ENCODE measurements around the gene JCAD. TPM values are rescaled to one million over a fixed set of nuclear protein-coding genes. Genes with fewer than 3 reads are reported as not detected.
"Not testable (repeated sequence)": the region's sequence is repeated elsewhere in the genome, so short reads cannot be mapped to it uniquely, and the experiment has no call there.

Gene JCAD
- total RNA-seq, 1 donor from 2014 or later, result 31.7 TPM

GRCh38 chr10:30026578-30026977 is 32.8 kb downstream of the JCAD start:
- no peak for DNase-seq (ENCODE audit: low spot score)

GRCh38 chr10:30026080-30026479 is 33.3 kb downstream of the JCAD start:
- no peak for DNase-seq (ENCODE audit: low spot score)

GRCh38 chr10:30025428-30025827 is 34.0 kb downstream of the JCAD start:
- DNase-seq (ENCODE audit: low spot score), result not testable (repeated sequence)

- DNase-seq (ENCODE audit: low spot score), result no peak
Measured at GRCh38 chr10:30022590-30022989, 36.8 kb downstream of the JCAD start.

- no peak for DNase-seq (ENCODE audit: low spot score)
Measured at GRCh38 chr10:30019468-30019867, 39.9 kb downstream of the JCAD start.

GRCh38 chr10:30018496-30018895 is 40.9 kb downstream of the JCAD start:
- no peak for DNase-seq (ENCODE audit: low spot score)

GRCh38 chr10:30017966-30018365 is 41.4 kb downstream of the JCAD start:
- no peak for DNase-seq (ENCODE audit: low spot score)

GRCh38 chr10:30017556-30017955 is 41.8 kb downstream of the JCAD start:
- DNase-seq (ENCODE audit: low spot score), result no peak

GRCh38 chr10:30014511-30014910 is 44.9 kb downstream of the JCAD start:
- no peak for DNase-seq (ENCODE audit: low spot score)

- DNase-seq (ENCODE audit: low spot score), result peak; percentile 28
Measured at GRCh38 chr10:30013757-30014156, 45.6 kb downstream of the JCAD start.

GRCh38 chr10:30011956-30012647 is 47.3 kb downstream of the JCAD start:
- DNase-seq (ENCODE audit: low spot score), result no peak

- no peak for DNase-seq (ENCODE audit: low spot score)
Measured at GRCh38 chr10:30011396-30011795, 48.0 kb downstream of the JCAD start.

- DNase-seq (ENCODE audit: low spot score), result no peak
Measured at GRCh38 chr10:30007406-30007805, 52.0 kb downstream of the JCAD start.

- no peak for DNase-seq (ENCODE audit: low spot score)
Measured at GRCh38 chr10:30006410-30006809, 53.0 kb downstream of the JCAD start.

- not testable (repeated sequence) for DNase-seq (ENCODE audit: low spot score)
Measured at GRCh38 chr10:30005116-30005515, 54.3 kb downstream of the JCAD start.

- no peak for DNase-seq (ENCODE audit: low spot score)
Measured at GRCh38 chr10:30002426-30003266, 56.7 kb downstream of the JCAD start.

GRCh38 chr10:30000802-30001571 is 58.4 kb downstream of the JCAD start:
- no peak for DNase-seq (ENCODE audit: low spot score)

- DNase-seq (ENCODE audit: low spot score), result no peak
Measured at GRCh38 chr10:29998142-29998808, 61.1 kb downstream of the JCAD start.

GRCh38 chr10:29994811-29995210 is 64.6 kb downstream of the JCAD start:
- DNase-seq (ENCODE audit: low spot score), result no peak

- DNase-seq (ENCODE audit: low spot score), result no peak
Measured at GRCh38 chr10:29993319-29993915, 66.0 kb downstream of the JCAD start.

GRCh38 chr10:29992914-29993313 is 66.5 kb downstream of the JCAD start:
- DNase-seq (ENCODE audit: low spot score), result no peak
